GM23338 (cell line): ENCODE results near the gene MAST4. TPM values are rescaled to one million over a fixed set of nuclear protein-coding genes. Genes with fewer than 3 reads are reported as not detected.

Source experiments
- ATAC-seq: fragments of 200-7000 bp; cut with Tn5 transposase; 3 replicates; pipeline ENCODE4 v1.9.1; 2020
- DNase-seq: peaks from one replicate; pipeline ENCODE4 v3.0.0-alpha.2; 2015; ENCODE audit warnings: low spot score
- H2AFZ ChIP-seq: fragments of 200-600 bp; sonication (generic); 2 replicates; pipeline ENCODE4 v1.8.0; 2016; ENCODE audit warnings: antibody characterized with exemption, mild to moderate bottlenecking, moderate library complexity
- H3F3A ChIP-seq: fragments of 200-600 bp; sonication (generic); replicated peaks from 2 replicates; pipeline ENCODE4 v1.8.0; 2017; ENCODE audit warnings: antibody characterized with exemption, mixed run types, low read depth
- H3K27ac ChIP-seq: fragments of 200-600 bp; sonication (generic); 2 replicates; pipeline ENCODE4 v1.6.1; 2016; ENCODE audit warnings: low read depth
- H3K27me3 ChIP-seq: fragments of 200-600 bp; sonication (generic); 2 replicates; pipeline ENCODE4 v1.8.0; 2016; ENCODE audit warnings: mild to moderate bottlenecking, mixed run types, moderate library complexity; ENCODE audit not compliant: insufficient read depth
- H3K36me3 ChIP-seq: fragments of 200-600 bp; sonication (generic); 2 replicates; pipeline ENCODE4 v1.8.0; 2016; ENCODE audit warnings: mild to moderate bottlenecking; ENCODE audit not compliant: insufficient read depth
- H3K4me1 ChIP-seq: fragments of 200-600 bp; sonication (generic); 2 replicates; pipeline ENCODE4 v1.8.0; 2016; ENCODE audit warnings: mild to moderate bottlenecking, moderate library complexity; ENCODE audit not compliant: insufficient read depth
- H3K4me2 ChIP-seq: fragments of 200-600 bp; sonication (generic); 2 replicates; pipeline ENCODE4 v1.7.1; 2017; ENCODE audit warnings: mixed run types
- H3K4me3 ChIP-seq: fragments of 200-600 bp; sonication (generic); 2 replicates; pipeline ENCODE4 v1.6.1; 2016; ENCODE audit warnings: mixed run types
- H3K79me2 ChIP-seq: fragments of 200-600 bp; sonication (generic); replicated peaks from 2 replicates; pipeline ENCODE4 v1.8.0; 2017; ENCODE audit warnings: mild to moderate bottlenecking; ENCODE audit not compliant: insufficient read depth
- H3K9me2 ChIP-seq: fragments of 200-600 bp; sonication (generic); 2 replicates; pipeline ENCODE4 v1.8.0; 2017; ENCODE audit not compliant: insufficient read depth
- H4K20me1 ChIP-seq: fragments of 200-600 bp; sonication (generic); replicated peaks from 2 replicates; pipeline ENCODE4 v1.8.0; 2017; ENCODE audit warnings: mild to moderate bottlenecking; ENCODE audit not compliant: insufficient read depth
- H3K27ac Mint-ChIP-seq: 2 replicates; pipeline ENCODE4 v1.8.0; 2020; ENCODE audit warnings: inconsistent platforms, mild to moderate bottlenecking, moderate library complexity, mixed read lengths
- H3K27me3 Mint-ChIP-seq: 3 replicates; pipeline ENCODE4 v1.8.0; 2022; ENCODE audit warnings: low read depth, mild to moderate bottlenecking, moderate library complexity, mixed read lengths, inconsistent platforms; ENCODE audit not compliant: insufficient read depth, poor library complexity
- H3K36me3 Mint-ChIP-seq: 3 replicates; pipeline ENCODE4 v1.8.0; 2021; ENCODE audit warnings: low read depth, mild to moderate bottlenecking, inconsistent platforms, moderate library complexity, mixed read lengths
- H3K4me1 Mint-ChIP-seq: 3 replicates; pipeline ENCODE4 v1.8.0; 2020; ENCODE audit warnings: mild to moderate bottlenecking, inconsistent platforms, mixed read lengths
- H3K4me3 Mint-ChIP-seq: 3 replicates; pipeline ENCODE4 v1.8.0; 2021; ENCODE audit warnings: moderate library complexity, mild to moderate bottlenecking, inconsistent platforms, mixed read lengths
- H3K9me3 Mint-ChIP-seq: 3 replicates; pipeline ENCODE4 v1.8.0; 2020; ENCODE audit warnings: moderate library complexity, mild to moderate bottlenecking, inconsistent platforms, mixed read lengths
- CTCF ChIP-seq, 2 experiments: fragments of 200-600 bp in 1 of 2; sonication (generic) in 1 of 2; conservative IDR thresholded peaks; 2 replicates each; pipeline versions ENCODE4 v1.5.1 to v1.6.1; 2016 to 2017; ENCODE audit warnings: antibody characterized with exemption in 2 of 2, low read depth in 2 of 2, mild to moderate bottlenecking in 2 of 2, moderate library complexity in 1 of 2
- JUNB ChIP-seq: IDR thresholded peaks from one replicate; pipeline ENCODE4 v1.6.1; 2016; ENCODE audit warnings: antibody characterized with exemption; ENCODE audit not compliant: unreplicated experiment
- NANOG ChIP-seq: IDR thresholded peaks from 2 replicates; pipeline ENCODE4 v1.6.1; 2016; ENCODE audit warnings: antibody characterized with exemption, borderline replicate concordance
- STAT1 ChIP-seq: IDR thresholded peaks from one replicate; pipeline ENCODE4 v1.6.1; 2016; ENCODE audit warnings: antibody characterized with exemption; ENCODE audit not compliant: unreplicated experiment
- ZNF331 ChIP-seq: fragments of 250-450 bp; sonication (Bioruptor Pico); IDR thresholded peaks from 2 replicates; pipeline ENCODE4 v1.5.0; 2020; ENCODE audit warnings: low read depth, mild to moderate bottlenecking, moderate library complexity
- polyA plus RNA-seq: library from polyadenylated mRNA; unstranded; fragments of >200 nt; fragmentation: Nextera tagmentation; extraction: Ambion mirVana; gene quantifications from 2 replicates; pipeline ENCODE4 v1.2.1, GENCODE V29; 2016
- total RNA-seq: library from RNA; depleted of rRNA; stranded (reverse); fragments of >200 nt; shearing (Covaris generic); gene quantifications from 2 replicates; pipeline ENCODE4 v1.2.3, GENCODE V29; 2014
- TF ChIP-seq, protein P1 (sequence below): IDR thresholded peaks from 2 replicates; pipeline ENCODE4 v1.6.1; 2016; ENCODE audit warnings: antibody characterized with exemption
- TF ChIP-seq, protein P2 (sequence below): fragments of 250-450 bp; sonication (Bioruptor Pico); IDR thresholded peaks from 2 replicates; pipeline ENCODE4 v1.5.0; 2020; ENCODE audit warnings: mild to moderate bottlenecking, moderate library complexity

Gene MAST4
- total and polyA plus RNA-seq, 2 experiments from 2014 or later = 3.6 to 8.5 TPM

- H3K36me3 ChIP-seq = no peaks in the 10 kb centered on the region
- H3F3A ChIP-seq = no peaks in the 10 kb centered on the region
- Mint-ChIP-seq H3K9me3 (no peaks in the 10 kb centered on the region), H3K27me3 (peaks cover 3% of the 10 kb centered on the region), H3K4me3 (no peak overlapping the region), H3K36me3 (no peaks in the 10 kb centered on the region), H3K27ac (no peak overlapping the region), H3K4me1 (no peaks in the 10 kb centered on the region)
- no peak overlapping the region for H3K4me3 ChIP-seq
- no peak for DNase-seq
- H2AFZ ChIP-seq = no peak overlapping the region
- no peak for TF ChIP-seq ZNF331 (CRISPR knock-in tag)
- no peak for TF ChIP-seq JUNB
- TF ChIP-seq, protein P1, sequence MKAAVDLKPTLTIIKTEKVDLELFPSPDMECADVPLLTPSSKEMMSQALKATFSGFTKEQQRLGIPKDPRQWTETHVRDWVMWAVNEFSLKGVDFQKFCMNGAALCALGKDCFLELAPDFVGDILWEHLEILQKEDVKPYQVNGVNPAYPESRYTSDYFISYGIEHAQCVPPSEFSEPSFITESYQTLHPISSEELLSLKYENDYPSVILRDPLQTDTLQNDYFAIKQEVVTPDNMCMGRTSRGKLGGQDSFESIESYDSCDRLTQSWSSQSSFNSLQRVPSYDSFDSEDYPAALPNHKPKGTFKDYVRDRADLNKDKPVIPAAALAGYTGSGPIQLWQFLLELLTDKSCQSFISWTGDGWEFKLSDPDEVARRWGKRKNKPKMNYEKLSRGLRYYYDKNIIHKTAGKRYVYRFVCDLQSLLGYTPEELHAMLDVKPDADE = no peak
- TF ChIP-seq NANOG = no peak
- no peak for TF ChIP-seq CTCF (conservative IDR thresholded peaks at IDR 0.05; ENCODE audit: low read depth in 2 of 2)
- TF ChIP-seq, protein P2, sequence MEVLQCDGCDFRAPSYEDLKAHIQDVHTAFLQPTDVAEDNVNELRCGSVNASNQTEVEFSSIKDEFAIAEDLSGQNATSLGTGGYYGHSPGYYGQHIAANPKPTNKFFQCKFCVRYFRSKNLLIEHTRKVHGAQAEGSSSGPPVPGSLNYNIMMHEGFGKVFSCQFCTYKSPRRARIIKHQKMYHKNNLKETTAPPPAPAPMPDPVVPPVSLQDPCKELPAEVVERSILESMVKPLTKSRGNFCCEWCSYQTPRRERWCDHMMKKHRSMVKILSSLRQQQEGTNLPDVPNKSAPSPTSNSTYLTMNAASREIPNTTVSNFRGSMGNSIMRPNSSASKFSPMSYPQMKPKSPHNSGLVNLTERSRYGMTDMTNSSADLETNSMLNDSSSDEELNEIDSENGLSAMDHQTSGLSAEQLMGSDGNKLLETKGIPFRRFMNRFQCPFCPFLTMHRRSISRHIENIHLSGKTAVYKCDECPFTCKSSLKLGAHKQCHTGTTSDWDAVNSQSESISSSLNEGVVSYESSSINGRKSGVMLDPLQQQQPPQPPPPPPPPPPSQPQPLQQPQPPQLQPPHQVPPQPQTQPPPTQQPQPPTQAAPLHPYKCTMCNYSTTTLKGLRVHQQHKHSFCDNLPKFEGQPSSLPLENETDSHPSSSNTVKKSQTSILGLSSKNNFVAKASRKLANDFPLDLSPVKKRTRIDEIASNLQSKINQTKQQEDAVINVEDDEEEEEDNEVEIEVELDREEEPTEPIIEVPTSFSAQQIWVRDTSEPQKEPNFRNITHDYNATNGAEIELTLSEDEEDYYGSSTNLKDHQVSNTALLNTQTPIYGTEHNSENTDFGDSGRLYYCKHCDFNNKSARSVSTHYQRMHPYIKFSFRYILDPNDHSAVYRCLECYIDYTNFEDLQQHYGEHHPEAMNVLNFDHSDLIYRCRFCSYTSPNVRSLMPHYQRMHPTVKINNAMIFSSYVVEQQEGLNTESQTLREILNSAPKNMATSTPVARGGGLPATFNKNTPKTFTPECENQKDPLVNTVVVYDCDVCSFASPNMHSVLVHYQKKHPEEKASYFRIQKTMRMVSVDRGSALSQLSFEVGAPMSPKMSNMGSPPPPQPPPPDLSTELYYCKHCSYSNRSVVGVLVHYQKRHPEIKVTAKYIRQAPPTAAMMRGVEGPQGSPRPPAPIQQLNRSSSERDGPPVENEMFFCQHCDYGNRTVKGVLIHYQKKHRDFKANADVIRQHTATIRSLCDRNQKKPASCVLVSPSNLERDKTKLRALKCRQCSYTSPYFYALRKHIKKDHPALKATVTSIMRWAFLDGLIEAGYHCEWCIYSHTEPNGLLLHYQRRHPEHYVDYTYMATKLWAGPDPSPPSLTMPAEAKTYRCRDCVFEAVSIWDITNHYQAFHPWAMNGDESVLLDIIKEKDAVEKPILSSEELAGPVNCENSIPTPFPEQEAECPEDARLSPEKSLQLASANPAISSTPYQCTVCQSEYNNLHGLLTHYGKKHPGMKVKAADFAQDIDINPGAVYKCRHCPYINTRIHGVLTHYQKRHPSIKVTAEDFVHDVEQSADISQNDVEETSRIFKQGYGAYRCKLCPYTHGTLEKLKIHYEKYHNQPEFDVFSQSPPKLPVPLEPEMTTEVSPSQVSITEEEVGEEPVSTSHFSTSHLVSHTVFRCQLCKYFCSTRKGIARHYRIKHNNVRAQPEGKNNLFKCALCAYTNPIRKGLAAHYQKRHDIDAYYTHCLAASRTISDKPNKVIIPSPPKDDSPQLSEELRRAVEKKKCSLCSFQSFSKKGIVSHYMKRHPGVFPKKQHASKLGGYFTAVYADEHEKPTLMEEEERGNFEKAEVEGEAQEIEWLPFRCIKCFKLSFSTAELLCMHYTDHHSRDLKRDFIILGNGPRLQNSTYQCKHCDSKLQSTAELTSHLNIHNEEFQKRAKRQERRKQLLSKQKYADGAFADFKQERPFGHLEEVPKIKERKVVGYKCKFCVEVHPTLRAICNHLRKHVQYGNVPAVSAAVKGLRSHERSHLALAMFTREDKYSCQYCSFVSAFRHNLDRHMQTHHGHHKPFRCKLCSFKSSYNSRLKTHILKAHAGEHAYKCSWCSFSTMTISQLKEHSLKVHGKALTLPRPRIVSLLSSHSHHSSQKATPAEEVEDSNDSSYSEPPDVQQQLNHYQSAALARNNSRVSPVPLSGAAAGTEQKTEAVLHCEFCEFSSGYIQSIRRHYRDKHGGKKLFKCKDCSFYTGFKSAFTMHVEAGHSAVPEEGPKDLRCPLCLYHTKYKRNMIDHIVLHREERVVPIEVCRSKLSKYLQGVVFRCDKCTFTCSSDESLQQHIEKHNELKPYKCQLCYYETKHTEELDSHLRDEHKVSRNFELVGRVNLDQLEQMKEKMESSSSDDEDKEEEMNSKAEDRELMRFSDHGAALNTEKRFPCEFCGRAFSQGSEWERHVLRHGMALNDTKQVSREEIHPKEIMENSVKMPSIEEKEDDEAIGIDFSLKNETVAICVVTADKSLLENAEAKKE (CRISPR knock-in tag) = no peak
- no peak for TF ChIP-seq STAT1
- no peaks in the 10 kb centered on the region for H3K4me1 ChIP-seq
- H3K9me2 ChIP-seq = no peaks in the 10 kb centered on the region
- H3K27me3 ChIP-seq = no peaks in the 10 kb centered on the region
- no peak overlapping the region for H3K27ac ChIP-seq
- H4K20me1 ChIP-seq = no peaks in the 10 kb centered on the region
- no peak for ATAC-seq
- H3K79me2 ChIP-seq = no peaks in the 10 kb centered on the region
- H3K4me2 ChIP-seq = no peak overlapping the region
Measured at GRCh38 chr5:67149057-67149950, 553.1 kb downstream of the MAST4 start.
